Caco-2 (cell line): ENCODE results near the gene TARBP2. TPM values are rescaled to one million over a fixed set of nuclear protein-coding genes. Genes with fewer than 3 reads are reported as not detected.

Experiments used
- BruUV-seq: library from RNA; stranded (reverse); fragments of 400-500 nt; replicated peaks from 2 replicates; lab custom pipeline; 2021; lab: Mats Ljungman, UMichigan
- CTCF ChIA-PET: fragments of 300-600 bp; sonication (Branson Sonifier 250); formaldehyde crosslinking; loops from one replicate; lab custom pipeline; 2022; ENCODE audit warnings: antibody characterized with exemption; lab: Charles Lee
- POLR2A ChIA-PET: fragments of 300-600 bp; sonication (Branson Sonifier 250); formaldehyde crosslinking; loops from one replicate; lab custom pipeline; 2022; ENCODE audit warnings: antibody characterized with exemption; lab: Charles Lee
- DNase-seq, 2 experiments: peaks; one replicate each; pipeline versions ENCODE4 v3.0.0 to v3.0.0-alpha.2; 2020 to 2022
- H3K27me3 ChIP-seq: replicated peaks from 2 replicates; pipeline ENCODE4 v1.6.0; 2011; ENCODE audit warnings: low read length; ENCODE audit not compliant: control insufficient read depth, insufficient read depth
- H3K36me3 ChIP-seq: 2 replicates; pipeline ENCODE4 v1.5.1; 2011; ENCODE audit warnings: low read length; ENCODE audit not compliant: control insufficient read depth, insufficient read depth
- H3K4me1 ChIP-seq: fragments of 250-450 bp; sonication (Bioruptor Pico); 2 replicates; pipeline ENCODE4 v1.5.1; 2020; ENCODE audit warnings: mild to moderate bottlenecking
- H3K4me3 ChIP-seq: 2 replicates; pipeline ENCODE4 v1.5.1; 2011; ENCODE audit warnings: low read depth, mild to moderate bottlenecking, control low read depth, low read length
- H3K9me3 ChIP-seq: fragments of 250-450 bp; sonication (Bioruptor Pico); 2 replicates; pipeline ENCODE4 v1.5.1; 2020; ENCODE audit warnings: mild to moderate bottlenecking, moderate library complexity
- H3K27ac Mint-ChIP-seq: one replicate; pipeline ENCODE4 v1.8.0; 2022; ENCODE audit warnings: mixed read lengths; ENCODE audit not compliant: unreplicated experiment
- H3K27me3 Mint-ChIP-seq: one replicate; pipeline ENCODE4 v1.8.0; 2022; ENCODE audit warnings: mixed read lengths; ENCODE audit not compliant: insufficient read depth, unreplicated experiment
- H3K36me3 Mint-ChIP-seq: one replicate; pipeline ENCODE4 v1.8.0; 2022; ENCODE audit warnings: mild to moderate bottlenecking, mixed read lengths; ENCODE audit not compliant: insufficient read depth, unreplicated experiment
- H3K4me1 Mint-ChIP-seq: one replicate; pipeline ENCODE4 v1.8.0; 2022; ENCODE audit warnings: low read depth, mixed read lengths; ENCODE audit not compliant: unreplicated experiment
- H3K4me3 Mint-ChIP-seq: one replicate; pipeline ENCODE4 v1.8.0; 2022; ENCODE audit warnings: mild to moderate bottlenecking, moderate library complexity, mixed read lengths; ENCODE audit not compliant: unreplicated experiment
- H3K9me3 Mint-ChIP-seq: one replicate; pipeline ENCODE4 v1.8.0; 2022; ENCODE audit warnings: mixed read lengths; ENCODE audit not compliant: unreplicated experiment
- intact Hi-C: fragments of 100-400 bp; cut with micrococcal nuclease; formaldehyde crosslinking; loops from one replicate; pipeline ENCODE4 v1.10.0; 2022; ENCODE audit not compliant: unreplicated experiment
- total RNA-seq: library from RNA; stranded (reverse); gene quantifications from 2 replicates; pipeline ENCODE4 v1.2.3, GENCODE V29; 2022
- TF ChIP-seq, protein P1 (sequence below), 2 experiments: fragments of 200-600 bp in 1 of 2; IDR thresholded peaks; 1 replicate in 1 of 2; 2 replicates in 1 of 2; pipeline versions ENCODE4 v1.5.1 to v1.8.0; 2011 to 2022; ENCODE audit warnings: antibody characterized with exemption in 1 of 2, control low read depth in 1 of 2, inconsistent platforms in 1 of 2, low read depth in 1 of 2, low read length in 1 of 2, mild to moderate bottlenecking in 1 of 2, moderate library complexity in 1 of 2; ENCODE audit not compliant: insufficient read depth in 1 of 2, severe bottlenecking in 1 of 2, unreplicated experiment in 1 of 2

The TARBP2 gene
- total RNA-seq, 1 experiment from 2014 or later, result 50.7 TPM

DNA sequence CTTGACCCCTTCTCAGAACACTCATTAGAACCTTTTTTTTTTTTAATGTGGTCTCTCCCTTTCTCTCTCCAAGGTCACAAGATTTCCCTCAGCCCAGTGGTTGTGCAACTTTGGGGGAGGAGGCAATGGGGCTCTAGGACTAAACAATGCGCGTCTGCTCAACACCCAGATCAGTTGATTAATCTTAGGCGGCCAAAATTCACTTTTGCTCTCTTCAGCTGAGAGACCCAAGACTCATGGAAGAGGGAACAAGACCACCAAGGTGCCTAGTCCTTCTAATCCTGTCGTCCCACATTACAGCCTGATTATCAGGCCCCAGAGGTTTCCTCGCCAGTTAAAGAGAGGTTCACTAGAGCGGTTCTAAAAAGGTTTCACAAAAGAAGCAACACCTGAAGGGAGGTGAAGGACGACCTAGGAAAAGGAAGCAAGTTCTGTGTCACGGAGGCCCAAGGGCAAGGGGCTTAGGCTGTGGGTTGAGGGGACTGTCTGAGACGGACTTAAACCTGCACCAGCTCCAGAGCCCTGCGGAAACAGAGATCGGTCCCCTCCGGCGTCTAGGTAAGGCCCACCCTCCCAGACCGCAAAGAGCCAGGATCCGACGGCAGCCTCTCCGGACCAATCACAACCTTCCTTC lies 824 bp upstream of the TARBP2 start:
- Histone ChIP-seq H3K36me3 (no peaks in the 10 kb centered on the region), H3K9me3 (no peaks in the 10 kb centered on the region), H3K4me3 (peak overlapping the region; percentile 55), H3K4me1 (peaks cover 18% of the 10 kb centered on the region), H3K27me3 (no peaks in the 10 kb centered on the region)
- Mint-ChIP-seq H3K9me3 (no peaks in the 10 kb centered on the region), H3K4me3 (peak overlapping the region; percentile 80), H3K36me3 (peaks cover 21% of the 10 kb centered on the region), H3K27ac (peak overlapping the region; percentile 86), H3K27me3 (no peaks in the 10 kb centered on the region), H3K4me1 (peaks cover 33% of the 10 kb centered on the region)
- intact Hi-C loops, result loop anchor here (1.0 to 2.0 kb wide), 4 partner anchors 49 to 779 kb away; no protein-coding TSS in a partner anchor
- TSS peak; percentile 90 for BruUV-seq
- DNase-seq, result peak in 1 of 2 experiments; percentile 39
- CTCF ChIA-PET, result interaction anchor here (0.6 to 2.2 kb wide), 10 partner anchors 9 to 190 kb away, joined by 3 to 18 read pairs (median 6); partner anchors contain the start of genes AAAS and ATP5MC2
- POLR2A ChIA-PET, result interaction anchor here (0.6 to 2.0 kb wide), 13 partner anchors 9 to 266 kb away, joined by 3 to 20 read pairs (median 5); partner anchors contain the start of genes AAAS, MYG1 and SP1
- TF ChIP-seq, protein P1, sequence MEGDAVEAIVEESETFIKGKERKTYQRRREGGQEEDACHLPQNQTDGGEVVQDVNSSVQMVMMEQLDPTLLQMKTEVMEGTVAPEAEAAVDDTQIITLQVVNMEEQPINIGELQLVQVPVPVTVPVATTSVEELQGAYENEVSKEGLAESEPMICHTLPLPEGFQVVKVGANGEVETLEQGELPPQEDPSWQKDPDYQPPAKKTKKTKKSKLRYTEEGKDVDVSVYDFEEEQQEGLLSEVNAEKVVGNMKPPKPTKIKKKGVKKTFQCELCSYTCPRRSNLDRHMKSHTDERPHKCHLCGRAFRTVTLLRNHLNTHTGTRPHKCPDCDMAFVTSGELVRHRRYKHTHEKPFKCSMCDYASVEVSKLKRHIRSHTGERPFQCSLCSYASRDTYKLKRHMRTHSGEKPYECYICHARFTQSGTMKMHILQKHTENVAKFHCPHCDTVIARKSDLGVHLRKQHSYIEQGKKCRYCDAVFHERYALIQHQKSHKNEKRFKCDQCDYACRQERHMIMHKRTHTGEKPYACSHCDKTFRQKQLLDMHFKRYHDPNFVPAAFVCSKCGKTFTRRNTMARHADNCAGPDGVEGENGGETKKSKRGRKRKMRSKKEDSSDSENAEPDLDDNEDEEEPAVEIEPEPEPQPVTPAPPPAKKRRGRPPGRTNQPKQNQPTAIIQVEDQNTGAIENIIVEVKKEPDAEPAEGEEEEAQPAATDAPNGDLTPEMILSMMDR (IDR thresholded peaks at IDR 0.05; ENCODE audit: insufficient read depth in 1 of 2, low read depth in 1 of 2, low read length in 1 of 2, severe bottlenecking in 1 of 2, unreplicated experiment in 1 of 2), result no peak

DNA sequence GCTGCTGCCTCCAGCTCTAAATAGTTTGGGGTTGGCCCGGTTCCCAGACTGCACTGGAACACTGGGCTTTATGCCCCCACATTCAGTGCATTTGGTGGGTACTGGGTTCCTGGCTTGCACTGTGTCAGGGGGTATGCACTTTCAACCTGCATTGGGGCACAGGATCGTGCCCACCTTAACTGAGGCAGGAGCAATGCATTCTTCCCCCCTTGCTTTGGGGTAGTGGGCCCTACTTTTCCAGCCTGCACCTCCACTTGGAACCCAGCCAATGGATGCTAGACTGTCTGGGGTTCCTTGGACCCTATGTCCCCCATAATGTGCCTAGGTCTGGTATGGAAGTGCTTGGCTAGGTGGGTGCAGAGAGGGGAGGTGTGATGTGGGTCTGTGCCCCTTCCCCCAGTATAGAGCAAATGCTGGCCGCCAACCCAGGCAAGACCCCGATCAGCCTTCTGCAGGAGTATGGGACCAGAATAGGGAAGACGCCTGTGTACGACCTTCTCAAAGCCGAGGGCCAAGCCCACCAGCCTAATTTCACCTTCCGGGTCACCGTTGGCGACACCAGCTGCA lies 615 bp downstream of the TARBP2 start:
- TF ChIP-seq, protein P1 (IDR thresholded peaks at IDR 0.05; ENCODE audit: insufficient read depth in 1 of 2, low read depth in 1 of 2, low read length in 1 of 2, severe bottlenecking in 1 of 2, unreplicated experiment in 1 of 2), result no peak
- peak overlapping the region; percentile 86 for H3K27ac Mint-ChIP-seq

DNA sequence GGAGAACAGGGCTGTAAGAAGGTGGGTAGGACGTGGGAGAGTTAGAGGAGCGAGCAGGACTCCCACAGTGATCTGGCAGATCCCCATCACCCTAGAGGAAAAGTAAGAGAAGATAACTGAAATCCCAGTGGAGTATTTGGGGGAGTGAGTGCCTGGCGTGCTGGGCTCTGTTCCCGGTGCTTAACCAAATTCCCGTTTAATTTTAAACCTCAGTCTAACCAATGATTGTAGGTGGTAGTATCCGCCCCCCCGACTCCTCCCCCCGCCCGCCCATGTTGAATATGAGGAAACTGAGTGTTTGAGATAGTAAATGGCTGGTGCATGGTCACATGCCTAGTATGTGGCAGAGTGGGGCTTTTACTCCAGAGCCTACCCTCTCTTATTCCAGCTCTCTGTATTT lies 1.2 kb downstream of the TARBP2 start:
- Mint-ChIP-seq H3K4me3 (peak overlapping the region; percentile 80), H3K4me1 (peaks cover 24% of the 10 kb centered on the region), H3K36me3 (peaks cover 38% of the 10 kb centered on the region), H3K27ac (peak overlapping the region; percentile 86), H3K9me3 (no peaks in the 10 kb centered on the region), H3K27me3 (no peaks in the 10 kb centered on the region)
- Histone ChIP-seq H3K36me3 (peaks cover 2% of the 10 kb centered on the region), H3K9me3 (no peaks in the 10 kb centered on the region), H3K4me3 (no peak overlapping the region; the same call in 1 of the 2 replicates), H3K27me3 (no peaks in the 10 kb centered on the region), H3K4me1 (peaks cover 7% of the 10 kb centered on the region; the same call in 1 of the 2 replicates)
- no peak for DNase-seq
- POLR2A ChIA-PET, result no interaction called here
- CTCF ChIA-PET, result no interaction called here
- TF ChIP-seq, protein P1 (IDR thresholded peaks at IDR 0.05; ENCODE audit: insufficient read depth in 1 of 2, low read depth in 1 of 2, low read length in 1 of 2, severe bottlenecking in 1 of 2, unreplicated experiment in 1 of 2), result no peak
- BruUV-seq, result no TSS peak
- intact Hi-C loops, result no loop called here

More for the DNA sequence above, 615 bp downstream of the TARBP2 start:
- Histone ChIP-seq H3K36me3 (no peaks in the 10 kb centered on the region), H3K27me3 (no peaks in the 10 kb centered on the region), H3K4me1 (peaks cover 9% of the 10 kb centered on the region), H3K9me3 (no peaks in the 10 kb centered on the region), H3K4me3 (peak overlapping the region; percentile 63)
- ChIA-PET POLR2A (interaction anchor here (0.6 to 2.0 kb wide), 11 partner anchors 10 to 267 kb away, joined by 3 to 20 read pairs (median 6); partner anchors contain the start of genes AAAS, MYG1 and SP1), CTCF (interaction anchor here (0.7 to 1.7 kb wide), 10 partner anchors 10 to 437 kb away, joined by 3 to 18 read pairs (median 4); partner anchors contain the start of genes AAAS, ATP5MC2 and HOXC13)
- Mint-ChIP-seq H3K4me1 (peaks cover 24% of the 10 kb centered on the region), H3K9me3 (no peaks in the 10 kb centered on the region), H3K27me3 (no peaks in the 10 kb centered on the region), H3K4me3 (peak overlapping the region; percentile 80), H3K36me3 (peaks cover 32% of the 10 kb centered on the region)
- TSS peak; percentile 72 for BruUV-seq
- DNase-seq, result no peak
- intact Hi-C loops, result loop anchor here (1.0 to 2.0 kb wide), 4 partner anchors 8 to 777 kb away; no protein-coding TSS in a partner anchor
